Activated CD4-positive, alpha-beta T cell treated with anti-CD3 and anti-CD28 coated beads, Interleukin-2, amount 50 U/mL, for 24 hours (primary cell): Measurements from ENCODE around the gene TSPAN1.

ENCODE experiments used
- DNase-seq, 2 donors: peaks; one replicate each; pipeline ENCODE4 v3.0.0-alpha.2; 2020; ENCODE audit warnings: low read depth in 1 of 2, low spot score in 1 of 2

The TSPAN1 gene

DNA sequence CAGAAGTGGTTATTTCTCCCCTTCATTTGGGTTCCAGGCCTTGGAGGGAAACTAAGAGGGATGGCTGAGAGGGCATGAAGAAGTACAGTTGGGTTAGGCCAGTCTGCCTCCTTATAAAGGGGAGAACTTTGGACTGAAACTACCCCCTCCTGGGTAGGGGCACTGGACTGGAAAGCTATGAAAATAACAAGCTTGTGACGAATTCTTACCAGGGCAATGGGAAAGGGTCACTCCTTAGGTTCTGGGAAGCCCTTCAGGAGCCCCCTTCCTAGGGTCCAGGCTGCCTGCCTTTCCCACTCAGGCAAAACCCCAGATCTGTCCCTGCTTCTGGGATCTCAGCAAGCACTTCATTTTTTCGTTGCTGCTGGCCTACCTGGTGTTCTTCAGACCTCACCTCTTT lies 11.2 kb downstream of the TSPAN1 start:
- DNase-seq, result no peak

DNA sequence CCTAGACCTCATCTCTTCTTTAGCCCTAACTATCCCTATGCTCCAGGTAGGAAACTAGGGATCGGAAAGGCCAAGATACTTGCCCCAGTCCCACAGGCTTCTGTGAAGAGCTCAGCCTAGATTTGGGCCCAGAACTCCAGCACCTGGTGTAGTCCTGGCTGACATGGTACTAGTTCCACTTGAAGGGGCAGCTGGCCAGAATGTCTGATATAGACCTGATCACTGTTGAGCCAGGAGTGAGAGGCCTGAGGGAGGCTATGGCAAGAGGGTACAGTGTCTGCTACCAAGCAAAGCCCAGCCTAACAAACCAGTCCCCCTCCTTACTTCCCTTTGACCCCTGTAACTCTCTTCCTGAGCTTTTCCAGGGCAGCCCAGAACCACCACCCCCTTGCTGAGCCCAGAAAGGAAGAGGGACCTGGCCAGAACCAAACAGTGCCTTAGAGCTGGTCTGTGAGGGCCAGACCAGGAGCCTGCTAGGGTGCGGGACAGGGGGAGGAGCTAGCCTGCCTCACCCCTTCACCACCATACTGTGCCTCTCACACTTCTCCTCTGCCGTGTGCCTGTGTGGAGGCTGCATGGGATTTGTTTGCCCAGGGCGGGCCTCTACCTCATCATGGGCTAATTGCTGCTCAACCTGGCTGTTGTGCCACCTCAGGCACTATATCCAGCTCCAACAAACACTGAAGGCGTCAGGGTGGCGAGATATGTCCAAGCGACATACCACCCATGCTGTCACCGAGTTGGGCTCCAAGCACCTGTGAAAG lies 12.4 kb downstream of the TSPAN1 start:
- no peak for DNase-seq

DNA sequence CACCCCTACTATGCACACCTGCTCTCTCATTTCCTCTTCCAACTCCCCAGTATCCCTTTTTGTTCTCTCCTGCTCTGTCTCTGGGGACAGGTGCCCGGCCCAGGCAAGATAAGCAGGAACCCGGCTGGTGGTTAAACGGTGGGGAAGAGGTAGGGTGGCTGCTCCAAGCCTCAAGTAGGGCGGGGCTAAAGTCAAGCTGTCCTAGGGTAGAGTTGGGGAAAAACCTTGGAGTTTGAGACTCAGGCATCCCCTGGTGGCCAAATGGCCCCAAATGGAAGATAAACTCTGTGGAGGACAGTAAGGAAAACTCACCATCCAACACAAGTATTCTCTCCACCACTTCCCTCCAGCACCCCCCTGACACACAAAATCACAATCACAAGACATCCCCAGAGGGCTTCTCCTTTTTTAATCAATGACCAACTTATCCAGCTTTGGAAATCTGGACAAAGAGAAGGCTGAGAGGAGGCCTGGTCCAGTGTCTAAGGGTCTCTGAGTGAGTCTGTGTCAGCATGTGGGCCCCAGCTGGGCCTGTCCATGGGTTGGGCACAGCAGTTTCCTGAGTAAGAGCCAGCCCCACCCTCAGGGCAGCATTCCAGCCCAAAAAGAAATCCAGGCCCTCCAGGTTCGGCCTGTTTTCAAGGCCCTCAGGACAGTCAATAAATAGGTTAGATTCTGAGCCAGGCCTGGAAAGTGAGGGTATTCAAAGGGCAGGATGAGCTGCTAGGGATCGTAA lies 13.6 kb downstream of the TSPAN1 start:
- no peak for DNase-seq

DNA sequence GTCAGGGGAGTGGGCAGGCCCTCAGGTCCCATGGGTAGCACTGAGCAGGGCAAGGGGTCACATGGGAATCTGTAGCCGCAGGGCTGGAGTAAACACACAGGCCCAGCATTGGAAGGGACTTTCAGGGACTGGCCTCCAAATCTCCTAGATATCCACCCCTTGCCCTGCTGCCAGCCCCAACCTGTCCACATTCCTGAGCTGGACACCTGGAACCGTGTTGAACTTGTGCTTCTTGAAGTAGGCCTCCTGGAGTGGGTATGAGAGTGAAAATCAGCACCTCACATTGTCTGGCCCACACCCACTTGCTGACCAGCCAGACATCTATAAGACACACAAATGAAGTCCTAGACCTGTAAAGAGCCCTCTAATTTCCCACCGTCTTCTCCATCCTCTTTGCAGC lies 15.7 kb downstream of the TSPAN1 start:
- no peak for DNase-seq

DNA sequence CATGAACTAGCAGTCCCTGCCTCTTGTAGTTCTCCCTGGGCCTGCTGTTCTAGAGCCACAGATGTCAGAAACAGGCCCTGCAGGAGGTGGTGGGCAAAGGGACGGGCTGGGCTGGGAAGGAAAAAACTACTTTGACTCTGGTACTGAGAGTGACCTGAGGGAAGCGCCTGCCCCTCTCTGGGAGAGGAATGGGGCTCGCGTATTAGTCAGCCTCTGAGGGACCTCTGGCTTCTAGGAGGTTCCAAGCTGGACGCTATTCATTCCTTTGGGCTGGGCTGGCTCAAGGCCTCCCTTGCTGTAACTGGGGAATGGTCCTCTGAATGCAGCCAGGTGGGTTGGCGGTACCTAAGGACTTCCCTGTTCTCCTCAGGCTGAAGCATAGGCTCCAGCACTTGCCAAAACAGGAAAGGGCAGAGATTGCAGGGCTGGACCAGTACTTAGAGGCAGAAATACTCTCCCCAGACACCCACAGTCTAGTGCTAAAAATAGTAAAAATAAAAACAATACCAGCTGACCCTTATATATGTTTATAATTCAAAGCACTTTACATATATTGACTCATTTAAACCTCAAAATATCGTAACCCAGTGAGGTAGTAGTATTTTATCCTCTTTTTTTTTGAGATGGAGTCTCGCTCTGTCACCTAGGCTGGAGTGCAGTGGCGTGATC lies 16.3 kb downstream of the TSPAN1 start:
- no peak for DNase-seq

DNA sequence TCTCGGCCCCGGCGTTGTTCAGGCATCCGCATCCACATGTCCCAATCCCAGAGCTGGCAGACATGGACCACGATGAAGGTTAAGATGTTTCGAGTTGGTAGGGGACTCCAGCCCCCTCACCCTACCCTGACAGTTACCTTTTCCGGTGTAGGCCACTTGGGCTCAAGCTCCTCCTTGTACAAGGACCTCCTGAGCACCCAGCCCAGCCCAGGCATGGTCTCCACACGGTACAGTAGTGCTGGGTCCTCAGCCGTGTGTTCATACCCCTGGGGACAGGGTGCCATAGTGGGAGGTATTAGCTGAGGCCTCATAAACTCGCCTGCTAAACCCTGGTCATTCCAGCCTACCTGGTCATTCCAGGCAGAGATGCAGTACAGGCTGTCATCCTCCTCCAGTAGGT lies 17.3 kb downstream of the TSPAN1 start:
- no peak for DNase-seq

DNA sequence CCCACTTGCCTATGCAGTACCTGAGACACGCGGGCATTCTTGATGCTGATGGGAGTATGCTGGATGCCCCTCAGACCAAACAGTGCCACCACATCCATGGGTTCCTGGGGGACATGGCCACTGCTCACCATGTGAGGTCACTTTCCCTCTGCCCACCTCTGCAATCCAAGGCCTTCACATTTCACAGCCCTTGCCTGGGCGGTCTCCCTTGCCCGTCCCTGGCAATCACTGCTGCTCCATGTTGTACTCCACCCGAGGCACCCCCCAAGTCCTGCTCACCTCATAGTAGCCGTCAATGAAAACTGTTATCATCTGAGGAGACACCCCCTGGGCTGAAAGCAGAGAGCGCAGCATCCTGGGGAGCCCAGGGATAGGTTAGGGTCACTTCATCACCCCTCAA lies 18.4 kb downstream of the TSPAN1 start:
- DNase-seq, result no peak

DNA sequence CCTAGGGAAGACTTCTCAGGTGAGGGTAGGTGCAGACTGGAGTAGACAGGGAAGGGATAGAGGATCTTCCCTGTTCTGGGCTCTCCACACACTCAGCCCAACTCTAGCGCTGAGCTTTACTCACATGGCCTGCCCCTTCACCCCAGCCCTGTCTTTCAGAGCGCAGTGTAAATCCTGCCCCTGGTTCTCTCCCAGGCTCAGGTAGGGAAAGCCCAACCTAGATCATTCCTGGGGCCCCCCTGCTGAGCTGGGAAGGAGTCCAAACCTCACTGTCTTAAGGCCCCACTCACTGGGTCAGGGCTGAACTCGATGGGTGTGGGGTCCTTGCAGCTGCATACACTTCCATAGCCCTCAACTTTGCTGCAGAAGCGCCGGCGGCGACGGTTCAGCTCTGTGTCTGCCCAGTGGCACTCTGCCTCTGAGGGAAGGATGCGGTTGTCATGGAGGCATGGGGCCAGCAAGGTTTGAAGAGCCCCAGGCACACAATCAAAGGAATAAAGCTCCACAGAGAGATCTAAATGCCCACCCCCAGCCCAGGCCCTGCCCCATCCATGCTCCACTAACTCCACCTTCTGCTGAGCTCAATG lies 19.2 kb downstream of the TSPAN1 start:
- DNase-seq, result no peak

DNA sequence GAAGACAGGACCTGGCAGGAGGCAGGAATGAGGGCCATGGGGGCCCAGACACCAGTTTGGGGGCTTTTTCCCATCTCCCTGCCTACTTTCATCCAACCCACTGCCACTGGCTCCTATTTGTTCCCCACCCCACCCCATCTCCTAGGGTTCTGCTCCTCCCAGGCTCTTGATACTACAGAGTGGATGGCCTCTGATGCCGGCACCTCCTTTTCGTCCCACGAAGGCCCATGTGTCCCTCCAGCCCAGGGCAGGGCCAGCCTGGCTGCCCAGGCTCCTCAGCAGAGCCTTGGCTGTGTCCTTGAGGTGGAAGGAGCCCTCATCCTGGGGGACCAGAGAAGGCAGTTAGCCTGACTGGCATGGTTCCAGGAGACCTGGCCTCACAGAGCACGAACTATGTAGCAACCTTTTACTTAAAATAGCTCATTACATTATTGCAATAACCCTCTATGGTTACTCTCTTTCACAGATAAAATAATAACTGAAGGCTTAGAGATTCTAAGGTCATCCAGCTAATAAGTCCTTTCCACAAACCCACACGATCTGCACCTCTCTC lies 19.8 kb downstream of the TSPAN1 start:
- no peak for DNase-seq

DNA sequence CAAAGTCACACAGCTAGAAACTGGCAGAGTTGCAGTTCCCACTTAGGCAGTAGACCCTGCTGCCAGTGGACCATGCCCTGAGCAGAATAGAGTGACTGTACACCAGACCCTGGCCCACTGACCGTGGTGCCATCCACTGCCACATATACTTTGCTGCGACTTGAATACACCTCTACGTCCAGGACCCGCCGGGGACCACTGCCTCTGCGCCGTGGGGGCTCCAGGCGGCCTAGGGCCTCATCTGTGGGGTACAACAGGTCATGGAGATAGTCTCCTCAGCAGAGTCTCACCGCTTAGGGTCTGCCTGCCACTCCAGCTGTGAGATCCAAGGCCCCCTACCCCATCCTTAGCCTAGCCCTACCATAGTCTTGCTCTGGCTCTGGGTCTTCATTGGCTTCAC lies 21.7 kb downstream of the TSPAN1 start:
- DNase-seq, result no peak

DNA sequence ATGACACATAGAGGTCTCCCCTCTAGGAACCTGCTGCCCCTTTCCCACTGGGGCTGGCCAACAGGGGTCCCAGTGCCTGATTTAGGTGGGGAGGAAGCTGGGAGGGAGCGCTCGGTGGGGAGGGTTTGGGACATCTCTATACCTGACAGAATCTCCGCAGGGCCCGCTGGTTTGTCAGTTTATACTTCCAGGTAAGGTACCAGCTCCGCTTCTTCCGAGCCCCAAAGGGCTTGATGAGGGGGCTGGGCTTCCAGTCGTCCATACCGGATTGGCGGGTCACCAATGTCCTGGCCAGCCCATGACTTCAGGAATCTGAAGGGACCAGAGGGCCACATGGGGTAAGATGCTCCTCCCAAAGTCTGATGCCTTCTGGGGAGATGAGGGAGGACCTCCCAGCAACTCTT lies 22.7 kb downstream of the TSPAN1 start:
- no peak for DNase-seq

DNA sequence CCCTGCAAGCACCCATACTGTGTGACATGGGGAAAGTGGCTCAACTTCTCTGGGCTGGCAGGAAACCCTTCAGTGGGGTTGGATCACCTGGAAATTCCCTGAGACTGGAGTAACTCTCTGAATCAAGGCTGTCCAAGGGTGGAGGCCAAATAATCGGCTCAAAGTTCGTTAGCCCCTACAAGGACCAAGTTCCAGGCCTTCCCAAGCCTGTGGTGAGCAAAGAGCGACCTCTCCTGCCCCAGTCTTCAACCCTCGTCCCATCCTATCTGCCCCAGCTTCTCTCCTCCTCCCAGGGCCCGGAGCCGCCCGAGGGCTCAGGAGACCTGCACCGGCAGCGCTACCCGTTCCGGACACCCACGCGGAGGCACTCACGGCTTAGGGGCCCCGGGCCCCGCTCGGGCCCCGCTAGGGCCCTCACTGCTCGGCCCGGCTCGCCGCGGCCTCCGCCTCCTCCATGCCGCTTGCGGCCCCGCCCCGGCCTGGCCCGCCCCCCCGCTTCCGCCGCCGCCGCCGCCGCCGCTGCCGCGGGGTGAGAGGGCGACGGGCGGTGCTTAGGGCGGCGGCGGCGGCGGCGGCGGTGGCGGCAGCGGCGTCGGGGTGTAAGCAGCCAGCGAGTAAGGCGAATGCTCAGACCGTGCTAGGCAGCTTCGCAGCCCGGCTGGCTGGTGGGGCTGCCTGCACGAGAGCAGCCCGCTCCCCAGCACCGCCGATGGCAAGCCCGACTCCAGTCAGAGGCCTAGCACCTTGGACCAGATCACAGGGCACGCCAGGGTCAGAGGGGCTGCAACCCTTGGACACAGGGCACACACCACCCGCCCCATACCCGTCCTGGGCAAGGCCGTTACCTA lies 23.3 kb downstream of the TSPAN1 start, which contains the start of gene POMGNT1:
POMGNT1 (minus strand) TSS at position 471 of the 848 bp plus-strand sequence. CDS start 613 bp downstream, outside the sequence.
- peak; percentile 51 to 64 for DNase-seq

DNA sequence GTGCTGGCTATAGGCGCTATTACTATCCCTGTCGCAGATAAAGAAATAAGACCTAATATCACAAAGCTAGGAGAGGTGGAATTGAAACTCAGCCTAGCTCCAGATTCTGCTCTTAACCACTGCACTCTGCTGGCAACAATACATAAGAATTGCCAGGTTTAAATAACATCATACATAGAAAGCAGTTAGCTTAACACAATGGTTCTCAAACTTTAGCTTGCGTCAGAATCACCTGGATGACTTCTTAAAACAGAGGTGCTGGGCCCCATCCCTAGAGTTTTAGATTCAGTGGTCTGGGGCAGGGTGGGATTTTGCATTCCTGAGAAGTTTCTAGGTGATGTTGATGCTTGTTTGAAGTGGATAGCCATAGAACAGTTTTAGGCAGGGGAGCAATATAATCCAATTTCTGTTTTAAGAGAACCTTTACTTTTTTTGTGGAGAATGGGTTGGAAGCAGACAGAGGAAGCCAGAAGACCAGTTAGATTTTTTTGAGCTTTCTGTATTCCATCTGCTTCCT lies 24.4 kb downstream of the TSPAN1 start:
- DNase-seq, result no peak

DNA sequence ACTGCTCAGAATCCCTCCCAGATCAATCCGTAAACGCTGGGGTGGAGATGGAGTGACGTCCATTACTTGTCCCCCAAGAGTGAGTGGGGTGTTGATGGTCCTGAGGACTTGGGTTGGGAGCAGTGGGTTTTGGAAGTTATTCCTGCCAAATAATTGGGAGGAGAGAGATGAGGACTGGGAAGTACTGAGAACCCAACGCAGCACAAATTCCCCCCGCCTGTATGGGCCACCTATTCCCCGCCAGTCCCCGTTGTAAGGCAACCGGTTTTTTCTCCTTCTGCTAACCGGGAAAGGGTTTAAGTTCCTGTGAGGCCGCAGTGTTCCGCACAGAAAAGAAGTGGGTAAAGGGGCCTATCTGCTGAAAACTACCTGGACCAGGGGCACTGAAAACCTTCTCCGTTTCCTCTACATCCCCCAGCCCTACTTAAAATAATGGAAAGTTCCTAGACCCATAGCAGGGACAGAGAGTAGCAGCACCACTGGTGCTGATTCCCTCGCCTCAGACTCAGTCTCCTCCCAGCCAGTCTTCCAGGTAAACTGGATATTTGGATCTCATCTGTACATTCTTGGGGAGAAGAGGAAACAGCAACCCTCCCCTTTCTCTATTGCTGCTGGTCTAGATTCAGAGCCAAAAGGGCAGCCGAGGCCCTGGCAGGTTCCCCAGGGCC lies 29.0 kb downstream of the TSPAN1 start:
- no peak for DNase-seq

DNA sequence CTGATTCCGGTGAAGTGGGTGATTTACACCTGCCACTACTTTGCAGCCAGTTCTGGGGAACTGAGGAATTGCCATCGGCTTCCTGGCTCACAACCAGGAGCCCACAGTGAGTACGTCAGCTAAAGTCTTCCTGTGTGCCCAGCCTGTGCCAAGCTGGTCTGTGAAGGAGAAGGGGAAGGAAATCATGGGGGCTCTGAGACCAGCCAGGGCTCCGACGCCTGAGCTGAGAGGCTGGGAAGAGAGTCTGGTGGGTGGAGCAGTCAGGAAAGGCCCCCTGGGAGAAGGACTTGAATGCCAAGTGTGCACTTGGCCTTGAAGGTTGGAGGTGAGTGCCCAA lies 29.5 kb downstream of the TSPAN1 start:
- DNase-seq, result no peak

DNA sequence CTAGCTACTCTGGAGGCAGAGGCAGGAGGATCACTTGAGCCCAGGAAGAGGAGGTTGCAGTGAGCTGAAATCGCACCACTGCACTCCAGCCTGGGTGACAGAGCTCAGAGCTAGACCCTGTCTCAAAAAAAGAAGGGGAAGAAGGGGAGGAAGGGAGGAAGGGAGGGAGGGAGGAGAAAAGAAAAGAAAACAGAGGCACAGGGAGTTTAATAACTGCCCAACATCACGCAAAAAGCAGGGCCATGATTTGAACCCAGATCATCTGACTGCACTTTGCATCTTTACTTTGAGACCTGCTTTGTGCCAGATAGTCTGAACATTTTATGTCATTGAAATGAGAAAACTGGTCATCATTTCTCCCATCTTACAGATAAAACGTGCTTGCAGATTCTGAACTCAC lies 30.3 kb downstream of the TSPAN1 start:
- no peak for DNase-seq

DNA sequence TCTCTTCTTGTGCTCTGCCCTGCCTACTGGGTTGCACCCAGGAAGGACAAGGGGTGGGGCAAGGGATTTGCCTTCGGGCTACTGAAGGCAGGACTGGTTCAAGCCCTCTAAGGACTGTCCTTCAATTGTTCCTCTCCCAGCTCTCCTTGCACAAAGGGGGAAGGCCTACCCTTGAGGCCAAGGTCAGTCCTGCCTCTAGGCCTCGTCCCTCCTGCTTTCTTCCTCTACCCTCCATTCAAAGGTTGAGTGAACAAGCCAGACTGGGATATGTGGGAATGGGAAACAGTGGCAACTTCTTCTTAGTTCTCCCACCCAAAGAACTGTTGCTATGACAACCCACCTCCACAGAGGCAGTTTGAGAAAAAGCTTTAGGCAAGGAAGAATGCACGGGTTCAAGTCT lies 30.9 kb downstream of the TSPAN1 start:
- DNase-seq, result no peak

DNA sequence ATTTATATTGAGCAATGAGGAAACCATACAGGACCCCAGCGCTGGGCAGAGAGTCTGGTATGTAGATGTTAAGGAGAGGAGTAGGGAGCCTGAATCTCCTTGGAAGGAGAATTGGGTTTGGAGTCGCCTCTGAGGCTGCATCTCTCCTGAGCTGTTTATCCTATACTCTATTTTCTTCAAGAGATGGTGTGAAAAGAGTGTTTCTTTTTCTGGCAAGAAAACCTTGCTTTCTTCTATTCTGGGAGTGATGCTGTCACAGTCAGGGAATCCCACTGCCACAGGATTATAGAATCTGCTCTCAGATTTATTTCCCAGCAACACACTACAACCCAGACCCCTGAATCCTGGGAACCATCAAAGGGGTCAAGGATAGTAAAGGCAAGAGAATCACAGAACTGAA lies 31.5 kb downstream of the TSPAN1 start:
- no peak for DNase-seq

DNA sequence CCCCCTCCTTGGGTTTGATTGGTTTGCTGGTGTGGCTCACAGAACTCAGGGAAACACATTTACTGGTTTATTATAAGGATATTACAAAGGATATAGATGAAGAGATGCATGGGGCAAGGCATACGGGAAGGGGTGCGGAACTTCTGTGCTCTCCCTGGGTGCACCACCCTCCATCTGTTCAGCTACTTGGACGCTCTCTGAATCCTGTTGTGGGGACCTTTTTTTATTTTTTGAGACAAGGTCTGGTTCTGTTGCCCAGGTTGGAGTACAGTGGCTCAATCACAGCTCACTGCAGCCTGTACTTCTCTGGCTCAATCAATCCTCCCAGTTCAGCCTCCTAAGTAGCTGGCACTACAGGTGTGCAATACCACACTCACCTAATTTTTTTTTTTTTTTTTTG lies 35.7 kb downstream of the TSPAN1 start:
- DNase-seq, result no peak

DNA sequence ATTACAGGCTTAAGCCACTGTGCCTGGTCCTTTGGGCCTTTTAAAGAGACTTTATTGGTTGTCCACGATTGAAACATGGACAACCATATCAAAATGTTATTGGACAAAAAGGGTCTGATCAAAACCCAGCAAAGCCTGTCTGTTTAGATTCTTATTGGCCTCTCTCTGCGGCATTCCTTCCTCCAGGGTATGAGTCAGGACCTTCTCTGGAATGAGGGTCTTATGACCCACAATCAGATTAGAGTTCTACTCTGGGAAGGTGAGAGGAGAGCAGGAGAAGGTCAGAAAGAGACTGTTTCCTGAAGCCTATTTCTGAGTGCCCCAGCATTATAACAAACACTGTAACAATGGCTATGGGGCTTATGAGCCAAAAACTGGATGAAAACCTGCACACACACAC lies 36.2 kb downstream of the TSPAN1 start:
- no peak for DNase-seq
